ENCODE measurements around the gene FUT8. TPM values are rescaled to one million over a fixed set of nuclear protein-coding genes. Genes with fewer than 3 reads are reported as not detected.
"Not testable (repeated sequence)": the region's sequence is repeated elsewhere in the genome, so short reads cannot be mapped to it uniquely, and the experiment has no call there.

Gene FUT8
- total RNA-seq, 4 donors from 2014 or later, result 7.9 to 27.5 (median 12.8) TPM

GRCh38 chr14:65664436-65664835 lies 251.9 kb downstream of the FUT8 start:
- in situ Hi-C loops (cut with MboI; ENCODE audit: low pct_ligation_motif_present in 1 of 4, low pct_unique_long_range_greater_than_20kb in 1 of 4, low sequenced_read_pairs in 3 of 4), result no loop called here
- intact Hi-C loops (cut with DNase I; ENCODE audit: low total_unique reads), result no loop called here

GRCh38 chr14:65676361-65677014 lies 264.0 kb downstream of the FUT8 start:
- H3K27me3 ChIP-seq, result no peaks in the 10 kb centered on the region
- no peak overlapping the region for H3K4me3 ChIP-seq
- no peak for TF ChIP-seq EP300 (IDR thresholded peaks at IDR 0.05; ENCODE audit: low read depth)
- no peak for TF ChIP-seq POLR2AphosphoS5 (IDR thresholded peaks at IDR 0.05)
- no peak for TF ChIP-seq POLR2A (IDR thresholded peaks at IDR 0.05)
- no peak for TF ChIP-seq CTCF (IDR thresholded peaks at IDR 0.05)
- no peak for DNase-seq
- H3K9me3 ChIP-seq, result no peaks in the 10 kb centered on the region
- WGBS, 2 donors (ENCODE audit: low coverage in 1 of 2), result 77 to 80% methylated on average over 5 of the region's 5 CpGs
- no peaks in the 10 kb centered on the region for H3K36me3 ChIP-seq
- peaks cover 0 to 13% (median 2%) of the 10 kb centered on the region in 4 donors for H3K4me1 ChIP-seq
- in situ Hi-C loops (cut with MboI; ENCODE audit: low pct_ligation_motif_present in 1 of 4, low pct_unique_long_range_greater_than_20kb in 1 of 4, low sequenced_read_pairs in 3 of 4), result no loop called here
- intact Hi-C loops (cut with DNase I; ENCODE audit: low total_unique reads), result no loop called here
- H3K27ac ChIP-seq, result no peak overlapping the region

More at GRCh38 chr14:65664436-65664835, 251.9 kb downstream of the FUT8 start:
- no peak for TF ChIP-seq POLR2AphosphoS5 (IDR thresholded peaks at IDR 0.05)
- no peak for TF ChIP-seq POLR2A (IDR thresholded peaks at IDR 0.05)
- TF ChIP-seq EP300 (IDR thresholded peaks at IDR 0.05; ENCODE audit: low read depth), result no peak
- H3K27me3 ChIP-seq, result no peaks in the 10 kb centered on the region
- H3K27ac ChIP-seq, result no peak overlapping the region
- H3K36me3 ChIP-seq, result no peaks in the 10 kb centered on the region
- H3K9me3 ChIP-seq, result no peaks in the 10 kb centered on the region
- DNase-seq, result no peak
- H3K4me1 ChIP-seq, result no peaks in the 10 kb centered on the region
- H3K4me3 ChIP-seq, result no peak overlapping the region

GRCh38 chr14:65685572-65685971 lies 273.0 kb downstream of the FUT8 start:
- WGBS, 2 donors (ENCODE audit: low coverage in 1 of 2), result 92 to 94% methylated on average over 2 of the region's 2 CpGs
- in situ Hi-C loops (cut with MboI; ENCODE audit: low pct_ligation_motif_present in 1 of 4, low pct_unique_long_range_greater_than_20kb in 1 of 4, low sequenced_read_pairs in 3 of 4), result no loop called here

GRCh38 chr14:65686761-65687160 lies 274.2 kb downstream of the FUT8 start:
- H3K4me1 ChIP-seq, result no peaks in the 10 kb centered on the region
- no peak overlapping the region for H3K4me3 ChIP-seq
- H3K36me3 ChIP-seq, result no peaks in the 10 kb centered on the region
- no peaks in the 10 kb centered on the region for H3K27me3 ChIP-seq
- no peak for DNase-seq
- TF ChIP-seq POLR2AphosphoS5 (IDR thresholded peaks at IDR 0.05) (no peak), EP300 (IDR thresholded peaks at IDR 0.05; ENCODE audit: low read depth) (no peak), POLR2A (IDR thresholded peaks at IDR 0.05) (no peak), CTCF (IDR thresholded peaks at IDR 0.05) (no peak)
- no peaks in the 10 kb centered on the region for H3K9me3 ChIP-seq
- intact Hi-C loops (cut with DNase I; ENCODE audit: low total_unique reads) (no loop called here), in situ Hi-C loops (cut with MboI; ENCODE audit: low pct_ligation_motif_present in 1 of 4, low pct_unique_long_range_greater_than_20kb in 1 of 4, low sequenced_read_pairs in 3 of 4) (no loop called here)
- no peak overlapping the region for H3K27ac ChIP-seq

More at GRCh38 chr14:65685572-65685971, 273.0 kb downstream of the FUT8 start:
- Histone ChIP-seq H3K27ac (no peak overlapping the region), H3K4me1 (no peaks in the 10 kb centered on the region), H3K4me3 (no peak overlapping the region), H3K27me3 (no peaks in the 10 kb centered on the region), H3K36me3 (no peaks in the 10 kb centered on the region), H3K9me3 (no peaks in the 10 kb centered on the region)
- intact Hi-C loops (cut with DNase I; ENCODE audit: low total_unique reads), result no loop called here
- DNase-seq, result no peak
- no peak for TF ChIP-seq POLR2AphosphoS5 (IDR thresholded peaks at IDR 0.05)
- no peak for TF ChIP-seq CTCF (IDR thresholded peaks at IDR 0.05)
- TF ChIP-seq EP300 (IDR thresholded peaks at IDR 0.05; ENCODE audit: low read depth), result no peak
- TF ChIP-seq POLR2A (IDR thresholded peaks at IDR 0.05), result no peak

- peaks cover 0 to 4% of the 10 kb centered on the region in 2 donors for H3K9me3 ChIP-seq
- DNase-seq, result no peak
- intact Hi-C loops (cut with DNase I; ENCODE audit: low total_unique reads), result no loop called here
- no peaks in the 10 kb centered on the region for H3K36me3 ChIP-seq
- in situ Hi-C loops (cut with MboI; ENCODE audit: low pct_ligation_motif_present in 1 of 4, low pct_unique_long_range_greater_than_20kb in 1 of 4, low sequenced_read_pairs in 3 of 4), result no loop called here
- TF ChIP-seq CTCF (IDR thresholded peaks at IDR 0.05), result no peak
- TF ChIP-seq POLR2AphosphoS5 (IDR thresholded peaks at IDR 0.05), result no peak
- TF ChIP-seq EP300 (IDR thresholded peaks at IDR 0.05; ENCODE audit: low read depth), result no peak
- no peak for TF ChIP-seq POLR2A (IDR thresholded peaks at IDR 0.05)
- no peaks in the 10 kb centered on the region for H3K27me3 ChIP-seq
- H3K4me3 ChIP-seq, result no peak overlapping the region
- no peaks in the 10 kb centered on the region for H3K4me1 ChIP-seq
- no peak overlapping the region for H3K27ac ChIP-seq
Observed at GRCh38 chr14:65689070-65689469, 276.5 kb downstream of the FUT8 start.

- in situ Hi-C loops (cut with MboI; ENCODE audit: low pct_ligation_motif_present in 1 of 4, low pct_unique_long_range_greater_than_20kb in 1 of 4, low sequenced_read_pairs in 3 of 4); H3K4me1 ChIP-seq; intact Hi-C loops (cut with DNase I; ENCODE audit: low total_unique reads); DNase-seq; H3K9me3 ChIP-seq; H3K4me3 ChIP-seq; H3K27me3 ChIP-seq; H3K27ac ChIP-seq; H3K36me3 ChIP-seq: not testable (repeated sequence)
- WGBS, 2 donors (ENCODE audit: low coverage in 1 of 2), result 98% methylated on average over 20 of the region's 31 CpGs; no CpG with 5 or more reads in 1 of the 2 donors
Observed at GRCh38 chr14:65692566-65692965, 280.0 kb downstream of the FUT8 start.
